ENCODE data around the gene GPR78. TPM values are rescaled to one million over a fixed set of nuclear protein-coding genes. Genes with fewer than 3 reads are reported as not detected.

The GPR78 gene
- total and polyA plus RNA-seq, 2 donors (not counting 1 experiment from before 2014, with no cell fraction given) = 0.20 to 0.33 TPM

DNA sequence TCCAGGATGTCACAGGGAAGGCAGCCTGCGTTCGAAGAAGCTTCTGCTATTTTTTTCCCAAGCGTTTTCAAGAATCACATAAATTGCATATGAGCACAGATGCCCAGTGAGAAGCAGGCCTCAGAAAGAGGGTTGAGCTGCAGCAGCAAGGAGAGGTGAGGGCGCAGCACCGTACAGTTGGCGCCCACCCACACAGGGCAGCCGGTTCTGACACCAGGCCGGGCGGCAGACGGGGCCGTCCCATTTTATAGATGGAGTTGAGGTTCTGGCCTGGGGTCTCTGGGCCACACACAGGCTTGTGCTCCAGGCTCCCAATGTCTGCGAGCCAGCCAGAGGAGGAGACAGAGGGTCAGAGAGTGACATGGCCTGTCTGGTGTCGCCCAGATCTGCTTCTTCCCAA is 35.2 kb downstream of the GPR78 start:
- Histone ChIP-seq H3K79me2 (ENCODE audit: control insufficient read depth, insufficient read depth, low read length) (no peaks in the 10 kb centered on the region), H2AFZ (ENCODE audit: low read length) (no peak overlapping the region), H3K4me3 (replicated peaks in 1 of 4; ENCODE audit: control extremely low read depth in 1 of 4, insufficient read depth in 1 of 4, low read depth in 3 of 4, low read length in 4 of 4) (no peak overlapping the region), H4K20me1 (ENCODE audit: control insufficient read depth, extremely low read depth, insufficient read depth, low read length) (no peaks in the 10 kb centered on the region), H3K36me3 (ENCODE audit: control insufficient read depth, insufficient read depth, low read length) (no peaks in the 10 kb centered on the region), H3K27me3 (ENCODE audit: control insufficient read depth, insufficient read depth, low read length) (no peaks in the 10 kb centered on the region), H3K9me3 (ENCODE audit: control insufficient read depth, insufficient read depth, low read depth, low read length) (no peaks in the 10 kb centered on the region), H3K9ac (ENCODE audit: insufficient read depth, low read length) (no peak overlapping the region), H3K27ac (ENCODE audit: insufficient read depth, low read length) (no peak overlapping the region), H3K4me1 (ENCODE audit: control insufficient read depth, extremely low read depth, insufficient read depth, low read length) (no peaks in the 10 kb centered on the region), H3K4me2 (ENCODE audit: extremely low read depth, insufficient read depth, low read length) (no peak overlapping the region)
- no peak for TF ChIP-seq CTCF (conservative IDR thresholded peaks at IDR 0.05 in 1 of 2, IDR thresholded peaks at IDR 0.05 in 1 of 2; ENCODE audit: low read depth in 1 of 2, low read length in 2 of 2)
- no peak for TF ChIP-seq EZH2 (IDR thresholded peaks at IDR 0.05; ENCODE audit: low read length, missing control alignments)
- no peak for DNase-seq (ENCODE audit: low read depth in 2 of 2)

- Histone ChIP-seq H3K4me3 (replicated peaks in 1 of 4; ENCODE audit: control extremely low read depth in 1 of 4, insufficient read depth in 1 of 4, low read depth in 3 of 4, low read length in 4 of 4) (no peak overlapping the region), H3K4me2 (ENCODE audit: extremely low read depth, insufficient read depth, low read length) (no peak overlapping the region), H3K9ac (ENCODE audit: insufficient read depth, low read length) (no peak overlapping the region), H4K20me1 (ENCODE audit: control insufficient read depth, extremely low read depth, insufficient read depth, low read length) (no peaks in the 10 kb centered on the region), H3K9me3 (ENCODE audit: control insufficient read depth, insufficient read depth, low read depth, low read length) (no peaks in the 10 kb centered on the region), H3K4me1 (ENCODE audit: control insufficient read depth, extremely low read depth, insufficient read depth, low read length) (no peaks in the 10 kb centered on the region), H3K36me3 (ENCODE audit: control insufficient read depth, insufficient read depth, low read length) (no peaks in the 10 kb centered on the region), H3K79me2 (ENCODE audit: control insufficient read depth, insufficient read depth, low read length) (no peaks in the 10 kb centered on the region), H2AFZ (ENCODE audit: low read length) (no peak overlapping the region), H3K27me3 (ENCODE audit: control insufficient read depth, insufficient read depth, low read length) (no peaks in the 10 kb centered on the region), H3K27ac (ENCODE audit: insufficient read depth, low read length) (no peak overlapping the region)
- no peak for DNase-seq (ENCODE audit: low read depth in 2 of 2)
- TF ChIP-seq EZH2 (IDR thresholded peaks at IDR 0.05; ENCODE audit: low read length, missing control alignments) = no peak
Observed at GRCh38 chr4:8615921-8616787, 36.0 kb downstream of the GPR78 start.

GRCh38 chr4:8616831-8617230 is 36.6 kb downstream of the GPR78 start:
- Histone ChIP-seq H3K4me2 (ENCODE audit: extremely low read depth, insufficient read depth, low read length) (no peak overlapping the region), H3K9me3 (ENCODE audit: control insufficient read depth, insufficient read depth, low read depth, low read length) (no peaks in the 10 kb centered on the region), H3K27me3 (ENCODE audit: control insufficient read depth, insufficient read depth, low read length) (no peaks in the 10 kb centered on the region), H3K9ac (ENCODE audit: insufficient read depth, low read length) (no peak overlapping the region), H3K27ac (ENCODE audit: insufficient read depth, low read length) (no peak overlapping the region), H4K20me1 (ENCODE audit: control insufficient read depth, extremely low read depth, insufficient read depth, low read length) (no peaks in the 10 kb centered on the region), H2AFZ (ENCODE audit: low read length) (no peak overlapping the region), H3K36me3 (ENCODE audit: control insufficient read depth, insufficient read depth, low read length) (no peaks in the 10 kb centered on the region), H3K4me1 (ENCODE audit: control insufficient read depth, extremely low read depth, insufficient read depth, low read length) (no peaks in the 10 kb centered on the region), H3K4me3 (replicated peaks in 1 of 4; ENCODE audit: control extremely low read depth in 1 of 4, insufficient read depth in 1 of 4, low read depth in 3 of 4, low read length in 4 of 4) (no peak overlapping the region), H3K79me2 (ENCODE audit: control insufficient read depth, insufficient read depth, low read length) (no peaks in the 10 kb centered on the region)
- TF ChIP-seq EZH2 (IDR thresholded peaks at IDR 0.05; ENCODE audit: low read length, missing control alignments) (no peak), CTCF (conservative IDR thresholded peaks at IDR 0.05 in 1 of 2, IDR thresholded peaks at IDR 0.05 in 1 of 2; ENCODE audit: low read depth in 1 of 2, low read length in 2 of 2) (no peak)
- no peak for DNase-seq (ENCODE audit: low read depth in 2 of 2)

All from fibroblast of lung (primary cell).